Left ventricle myocardium inferior (tissue), 1 donor: ENCODE data around the gene NEDD4L. TPM values are rescaled to one million over a fixed set of nuclear protein-coding genes. Genes with fewer than 3 reads are reported as not detected.

Source experiments
- DNase-seq: peaks from one replicate; pipeline ENCODE4 v3.0.0-alpha.2; 2020
- H3K27ac ChIP-seq: fragments of 200-600 bp; replicated peaks from 2 replicates; pipeline ENCODE4 v1.8.0; 2021
- H3K27me3 ChIP-seq: fragments of 200-600 bp; 2 replicates; pipeline ENCODE4 v1.8.0; 2021; ENCODE audit warnings: low read depth
- H3K36me3 ChIP-seq: fragments of 200-600 bp; 2 replicates; pipeline ENCODE4 v1.8.0; 2021
- H3K4me1 ChIP-seq: fragments of 200-600 bp; 2 replicates; pipeline ENCODE4 v1.8.0; 2021
- H3K4me3 ChIP-seq: fragments of 200-600 bp; 2 replicates; pipeline ENCODE4 v1.8.0; 2021; ENCODE audit warnings: mild to moderate bottlenecking, moderate library complexity
- H3K9me3 ChIP-seq: fragments of 200-600 bp; replicated peaks from 2 replicates; pipeline ENCODE4 v1.8.0; 2021
- intact Hi-C: fragments of 100-400 bp; cut with micrococcal nuclease; formaldehyde crosslinking; loops from one replicate; pipeline ENCODE4 v1.11.0; 2022
- total RNA-seq: library from RNA; stranded (reverse); fragmentation: NEBNext Ultra II Directional; extraction: Animal tissue kit (Norgen Biotek cat#: 25700); gene quantifications from one replicate; pipeline ENCODE4 v1.2.1, GENCODE V29; 2021
- TF ChIP-seq, protein P1 (sequence below): fragments of 200-600 bp; IDR thresholded peaks from 2 replicates; pipeline ENCODE4 v1.8.0; 2021; ENCODE audit warnings: antibody characterized with exemption, mild to moderate bottlenecking, borderline replicate concordance
- donor health status: DM: no; HTN: yes; CAD: no; lungs with severe emphysema.

NEDD4L gene
- total RNA-seq, 1 donor from 2014 or later, result 45.8 TPM

DNA sequence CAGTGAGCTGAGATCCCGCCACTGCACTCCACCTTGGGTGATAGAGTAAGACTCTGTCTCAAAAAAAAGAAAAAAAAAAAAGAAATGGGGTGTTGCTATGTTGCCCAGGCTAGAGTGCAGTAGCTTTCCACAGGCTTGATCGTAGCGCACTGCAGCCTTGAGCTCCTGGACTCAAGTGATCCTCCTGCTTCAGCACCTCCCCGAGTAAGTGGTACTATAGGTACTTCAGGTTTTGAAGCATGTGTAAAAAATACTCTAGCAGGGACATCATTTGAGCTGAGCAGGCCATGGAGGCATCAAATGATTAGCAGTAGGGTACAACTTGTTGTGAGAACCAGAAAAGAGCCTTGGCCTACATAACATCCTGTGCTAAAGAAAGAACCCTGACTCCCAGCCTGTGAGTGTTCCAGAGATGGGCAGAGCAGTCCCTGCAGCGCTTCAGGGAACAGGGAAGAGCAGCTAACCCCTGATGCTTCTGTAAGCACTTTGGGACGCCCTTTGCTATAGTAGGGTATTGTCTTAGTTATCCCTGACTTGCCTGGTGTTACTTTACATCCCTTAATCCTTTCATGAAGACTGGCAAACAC, 119.1 kb downstream of the NEDD4L start:
- Histone ChIP-seq H3K9me3 (no peaks in the 10 kb centered on the region), H3K4me1 (no peaks in the 10 kb centered on the region), H3K36me3 (no peaks in the 10 kb centered on the region), H3K27ac (no peak overlapping the region), H3K27me3 (no peaks in the 10 kb centered on the region), H3K4me3 (no peak overlapping the region)
- no peak for DNase-seq
- TF ChIP-seq, protein P1, sequence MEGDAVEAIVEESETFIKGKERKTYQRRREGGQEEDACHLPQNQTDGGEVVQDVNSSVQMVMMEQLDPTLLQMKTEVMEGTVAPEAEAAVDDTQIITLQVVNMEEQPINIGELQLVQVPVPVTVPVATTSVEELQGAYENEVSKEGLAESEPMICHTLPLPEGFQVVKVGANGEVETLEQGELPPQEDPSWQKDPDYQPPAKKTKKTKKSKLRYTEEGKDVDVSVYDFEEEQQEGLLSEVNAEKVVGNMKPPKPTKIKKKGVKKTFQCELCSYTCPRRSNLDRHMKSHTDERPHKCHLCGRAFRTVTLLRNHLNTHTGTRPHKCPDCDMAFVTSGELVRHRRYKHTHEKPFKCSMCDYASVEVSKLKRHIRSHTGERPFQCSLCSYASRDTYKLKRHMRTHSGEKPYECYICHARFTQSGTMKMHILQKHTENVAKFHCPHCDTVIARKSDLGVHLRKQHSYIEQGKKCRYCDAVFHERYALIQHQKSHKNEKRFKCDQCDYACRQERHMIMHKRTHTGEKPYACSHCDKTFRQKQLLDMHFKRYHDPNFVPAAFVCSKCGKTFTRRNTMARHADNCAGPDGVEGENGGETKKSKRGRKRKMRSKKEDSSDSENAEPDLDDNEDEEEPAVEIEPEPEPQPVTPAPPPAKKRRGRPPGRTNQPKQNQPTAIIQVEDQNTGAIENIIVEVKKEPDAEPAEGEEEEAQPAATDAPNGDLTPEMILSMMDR, result no peak
- intact Hi-C loops, result no loop called here

GRCh38 chr18:58166278-58166844, 122.3 kb downstream of the NEDD4L start:
- Histone ChIP-seq H3K4me1 (no peaks in the 10 kb centered on the region), H3K36me3 (no peaks in the 10 kb centered on the region), H3K27me3 (no peaks in the 10 kb centered on the region), H3K4me3 (no peak overlapping the region), H3K27ac (no peak overlapping the region), H3K9me3 (no peaks in the 10 kb centered on the region)
- TF ChIP-seq, protein P1, result no peak
- no peak for DNase-seq
- intact Hi-C loops, result no loop called here

GRCh38 chr18:58167073-58167472, 123.0 kb downstream of the NEDD4L start:
- Histone ChIP-seq H3K36me3 (no peaks in the 10 kb centered on the region), H3K27me3 (no peaks in the 10 kb centered on the region), H3K4me3 (no peak overlapping the region), H3K27ac (no peak overlapping the region), H3K4me1 (no peaks in the 10 kb centered on the region), H3K9me3 (no peaks in the 10 kb centered on the region)
- TF ChIP-seq, protein P1, result no peak
- DNase-seq, result no peak
- intact Hi-C loops, result no loop called here

DNA sequence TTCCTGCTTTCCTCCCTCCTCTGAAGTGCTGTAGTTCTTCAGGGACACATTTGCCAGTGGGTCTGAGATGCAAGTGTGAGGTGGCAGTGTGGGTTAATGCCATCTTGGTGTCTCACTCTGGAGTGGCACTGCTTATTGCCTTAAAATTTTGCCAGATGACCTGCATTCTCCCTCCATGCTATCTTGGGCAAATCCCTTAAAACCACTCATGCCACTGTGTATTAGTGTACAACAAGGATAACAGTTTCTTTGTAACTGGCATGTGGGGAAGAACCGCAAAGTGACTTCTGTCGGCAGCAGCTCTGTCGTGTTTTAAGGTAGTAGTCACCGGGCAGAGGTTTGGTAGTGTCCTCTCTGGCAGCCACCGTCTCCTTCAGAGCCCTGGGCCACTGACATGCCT, 124.2 kb downstream of the NEDD4L start:
- Histone ChIP-seq H3K4me1 (no peaks in the 10 kb centered on the region), H3K27ac (no peak overlapping the region), H3K36me3 (no peaks in the 10 kb centered on the region), H3K9me3 (no peaks in the 10 kb centered on the region), H3K4me3 (no peak overlapping the region), H3K27me3 (no peaks in the 10 kb centered on the region)
- TF ChIP-seq, protein P1, result no peak
- intact Hi-C loops, result no loop called here
- DNase-seq, result no peak

DNA sequence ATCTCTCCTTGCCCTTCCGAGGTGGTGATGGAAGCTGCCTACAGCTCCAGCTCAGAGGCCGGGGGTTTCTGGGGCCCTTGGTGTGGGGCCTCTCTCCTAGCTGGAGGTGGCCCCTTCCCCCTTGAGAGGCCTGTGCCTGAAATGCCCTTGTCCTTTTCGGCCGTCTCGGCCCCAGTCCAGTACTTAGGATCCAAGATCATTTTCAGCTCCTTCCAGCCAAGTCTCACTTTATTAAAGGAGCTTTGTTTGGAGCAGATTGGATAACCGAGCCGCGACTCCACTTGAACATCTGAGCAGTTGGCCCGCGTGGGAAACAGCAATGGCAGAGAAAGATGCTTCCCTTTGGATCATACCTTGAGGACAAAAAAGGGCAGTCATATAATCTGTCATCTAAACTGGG, 125.0 kb downstream of the NEDD4L start:
- Histone ChIP-seq H3K36me3 (no peaks in the 10 kb centered on the region), H3K27ac (no peak overlapping the region), H3K4me3 (no peak overlapping the region), H3K9me3 (no peaks in the 10 kb centered on the region), H3K4me1 (no peaks in the 10 kb centered on the region), H3K27me3 (no peaks in the 10 kb centered on the region)
- no peak for DNase-seq
- intact Hi-C loops, result no loop called here
- TF ChIP-seq, protein P1, result no peak
